Omental fat pad (tissue), 4 donors: ENCODE data around the gene BACH2. TPM values are rescaled to one million over a fixed set of nuclear protein-coding genes. Genes with fewer than 3 reads are reported as not detected.

ENCODE experiments used
- ATAC-seq: fragments of 150-250 bp; one replicate; pipeline ENCODE4 v1.9.1; 2016; ENCODE audit warnings: mild to moderate bottlenecking, moderate library complexity; ENCODE audit not compliant: low FRiP score
- DNase-seq: peaks from one replicate; pipeline ENCODE4 v3.0.0-alpha.2; 2019; ENCODE audit warnings: low spot score
- CTCF ChIP-seq, 3 donors: fragments of 450-650 bp; IDR thresholded peaks; one replicate each; pipeline ENCODE4 v1.5.1; 2016 to 2017; ENCODE audit warnings: antibody characterized with exemption in 3 of 3, mild to moderate bottlenecking in 3 of 3, moderate library complexity in 2 of 3
- total RNA-seq, 4 donors: library from RNA; depleted of rRNA; stranded (reverse); fragments of >200 nt; gene quantifications; one replicate each; pipeline ENCODE4 v1.1.0, GENCODE V29; 2016

The BACH2 gene
- total RNA-seq, 4 donors from 2014 or later = 4.0 to 9.4 (median 7.0) TPM

GRCh38 chr6:90000864-90001731 is 295.5 kb downstream of the BACH2 start:
- TF ChIP-seq CTCF (IDR thresholded peaks at IDR 0.05) = no peak
- no peak for ATAC-seq
- no peak for DNase-seq

GRCh38 chr6:89999945-90000825 is 296.5 kb downstream of the BACH2 start:
- DNase-seq (no peak), ATAC-seq (peak; percentile 41)
- TF ChIP-seq CTCF (IDR thresholded peaks at IDR 0.05) = no peak

- ATAC-seq (no peak), DNase-seq (peak; percentile 38)
- TF ChIP-seq CTCF (IDR thresholded peaks at IDR 0.05) = no peak
Observed at GRCh38 chr6:89999154-89999553, 297.5 kb downstream of the BACH2 start.

GRCh38 chr6:89997456-89998445 is 298.9 kb downstream of the BACH2 start:
- ATAC-seq = peak; percentile 62
- TF ChIP-seq CTCF (IDR thresholded peaks at IDR 0.05) = no peak
- DNase-seq = no peak

GRCh38 chr6:89993411-89993810 is 303.2 kb downstream of the BACH2 start:
- DNase-seq = no peak
- ATAC-seq = no peak
- TF ChIP-seq CTCF (IDR thresholded peaks at IDR 0.05) = no peak

GRCh38 chr6:89992818-89993217 is 303.8 kb downstream of the BACH2 start:
- TF ChIP-seq CTCF (IDR thresholded peaks at IDR 0.05) = no peak
- DNase-seq (no peak), ATAC-seq (no peak)
